Measurements from ENCODE around the gene RFLNA.
"Not testable (repeated sequence)": the region's sequence is repeated elsewhere in the genome, so short reads cannot be mapped to it uniquely, and the experiment has no call there.

Gene RFLNA

DNA sequence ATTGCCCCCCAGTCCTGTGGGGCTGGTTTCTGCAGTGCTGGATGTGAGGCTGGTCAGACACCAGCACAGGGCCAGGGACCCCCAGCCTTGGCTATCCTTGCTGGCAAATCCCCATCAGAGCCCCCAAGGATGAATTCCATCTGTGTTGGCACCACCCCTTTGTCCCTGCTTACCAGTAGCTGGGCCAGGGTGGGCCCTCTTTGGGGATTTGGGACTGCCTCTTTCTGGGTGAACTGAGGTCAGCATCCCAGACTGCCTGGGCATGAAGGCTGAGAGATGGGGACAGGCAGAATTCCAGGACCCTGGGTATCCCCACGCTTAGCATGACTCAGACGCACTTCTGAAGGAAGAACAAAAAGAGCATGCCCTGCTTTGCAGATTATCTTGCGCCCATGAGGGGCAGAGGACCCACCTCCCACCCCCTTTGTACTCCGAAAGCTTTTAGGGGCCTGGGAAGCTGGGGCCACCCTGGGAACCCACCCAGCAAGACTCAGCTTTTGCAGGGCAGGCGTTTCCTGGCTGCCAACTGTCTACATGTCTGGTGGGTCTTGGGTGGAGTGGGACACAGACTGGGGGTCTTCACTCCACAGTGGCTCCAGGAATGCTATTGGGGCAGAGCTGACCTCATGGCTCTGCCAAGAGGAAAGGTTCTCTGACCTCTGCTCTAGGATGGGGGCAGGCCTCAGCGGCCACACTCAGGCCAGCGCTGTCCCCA, 26.8 kb downstream of the RFLNA start:
- no peak for DNase-seq

DNA sequence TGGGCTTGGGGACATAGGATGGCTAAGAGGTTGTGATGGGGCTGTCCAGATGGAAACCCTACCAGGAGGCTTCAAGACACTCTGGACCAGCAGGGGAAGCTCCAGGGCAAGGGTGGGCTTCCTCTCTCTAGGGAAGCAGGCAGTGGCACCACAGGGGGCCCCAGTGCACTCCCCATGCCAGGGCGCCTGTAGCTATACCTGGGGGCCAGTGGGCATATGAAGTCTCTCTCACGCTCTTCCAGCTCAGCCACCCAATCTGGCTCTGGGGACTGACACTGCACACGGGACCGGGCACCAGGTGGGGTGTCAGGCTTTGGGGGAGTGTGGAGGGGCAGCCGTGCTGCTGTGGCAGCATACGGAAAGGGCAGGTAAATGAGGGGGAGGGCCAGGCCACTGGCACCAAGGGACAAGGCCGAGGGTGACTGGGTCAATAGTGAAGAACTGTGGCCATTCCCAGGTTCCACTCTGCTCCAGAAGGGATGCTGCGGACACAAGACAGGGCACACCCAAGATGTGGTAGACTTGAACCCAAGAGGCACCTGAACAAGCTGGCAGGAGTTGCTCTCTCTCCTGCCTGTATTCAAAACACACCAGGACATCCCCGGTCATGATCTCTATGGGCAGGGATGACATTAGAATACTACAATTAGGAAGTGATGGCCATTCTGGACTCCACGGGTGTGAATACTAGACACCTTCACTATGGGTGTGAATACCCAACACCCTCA, 27.5 kb downstream of the RFLNA start:
- DNase-seq: no peak

DNA sequence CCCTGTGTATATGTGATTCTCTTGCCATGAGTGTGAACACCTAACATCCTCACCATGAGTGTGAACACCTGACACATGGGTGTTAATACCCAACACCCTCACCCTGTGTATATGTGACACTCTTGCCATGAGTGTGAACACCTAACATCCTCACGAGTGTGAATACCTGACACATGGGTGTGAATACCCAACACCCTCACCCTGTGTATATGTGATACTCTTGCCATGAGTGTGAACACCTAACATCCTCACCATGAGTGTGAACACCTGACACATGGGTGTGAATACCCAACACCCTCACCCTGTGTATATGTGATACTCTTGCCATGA, 28.1 kb downstream of the RFLNA start:
- DNase-seq: not testable (repeated sequence)

DNA sequence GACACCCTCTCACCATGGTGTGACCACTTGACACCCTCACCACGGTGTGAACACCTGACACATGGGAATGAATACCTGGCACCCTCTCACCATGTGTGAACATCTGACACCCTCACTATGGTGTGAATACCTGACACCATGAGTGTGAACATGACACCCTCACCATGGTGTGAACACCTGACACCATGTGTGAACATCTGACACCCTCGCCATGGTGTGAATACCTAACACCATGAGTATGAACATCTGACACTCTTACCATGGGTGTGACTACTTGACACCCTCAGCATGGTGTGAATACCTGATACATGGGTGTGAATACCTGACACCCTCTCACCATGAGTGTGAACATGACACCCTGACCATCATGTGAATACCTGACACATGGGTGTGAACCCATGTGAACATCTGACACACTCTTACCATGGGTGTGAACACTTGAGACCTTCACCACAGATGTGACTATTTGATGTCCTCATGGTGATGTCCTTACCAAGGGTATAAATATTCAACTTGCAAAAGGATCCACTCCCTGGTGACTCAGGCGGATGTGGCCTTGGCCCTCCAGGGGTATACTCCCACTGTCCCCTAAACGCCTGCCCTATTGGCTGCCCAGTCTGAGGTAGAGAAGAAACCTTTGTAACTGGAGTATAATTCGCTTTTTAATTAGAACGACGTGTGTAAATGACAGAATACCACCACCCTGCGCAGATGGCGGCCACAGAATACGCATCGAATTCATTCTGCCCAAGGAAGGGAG, 29.1 kb downstream of the RFLNA start:
- no peak for DNase-seq

DNA sequence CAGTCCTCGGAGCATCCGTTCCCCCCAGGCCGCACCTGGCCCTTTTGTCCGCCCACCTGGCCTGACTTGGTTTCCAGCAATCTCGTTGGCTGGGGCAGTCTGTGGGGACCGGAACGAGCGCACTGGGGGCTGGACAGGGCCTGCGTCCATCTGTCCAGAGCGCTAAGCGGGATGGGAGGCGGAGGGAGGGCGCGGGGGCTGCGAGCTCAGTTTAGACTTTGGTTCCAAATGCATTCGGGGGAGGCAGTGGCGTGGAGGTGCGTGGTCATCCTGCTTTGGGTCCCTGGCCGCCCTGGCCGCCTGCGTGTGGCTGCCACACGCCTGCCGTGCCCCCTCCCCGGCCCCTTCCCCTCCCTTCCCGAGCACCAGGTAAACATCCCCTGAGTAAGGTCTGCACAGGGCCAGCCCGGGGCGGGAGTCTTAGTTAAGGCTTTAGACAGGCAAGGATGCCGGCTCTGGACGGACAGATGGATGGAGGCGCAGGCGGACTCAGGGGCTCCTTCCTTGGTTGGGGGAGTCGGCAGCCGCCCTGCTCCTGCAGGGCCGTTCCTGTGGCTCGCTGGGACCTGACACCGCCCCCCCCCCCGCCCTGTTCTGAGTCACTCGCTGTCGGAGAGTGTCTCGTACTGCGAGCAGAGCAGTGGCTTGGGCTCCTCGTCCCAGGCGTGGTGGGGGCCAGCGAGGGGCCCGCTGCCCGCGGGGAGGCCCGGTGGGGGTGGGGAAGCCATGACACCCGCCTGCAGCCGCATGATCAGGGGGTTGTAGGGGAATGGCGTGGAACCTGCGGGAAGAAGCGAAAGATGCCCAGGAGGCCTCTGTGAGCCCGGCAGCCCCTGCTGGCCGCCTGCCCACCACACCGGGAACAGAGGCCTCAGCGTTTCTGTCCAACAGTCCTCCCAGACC, 30.2 kb downstream of the RFLNA start:
- DNase-seq: no peak

DNA sequence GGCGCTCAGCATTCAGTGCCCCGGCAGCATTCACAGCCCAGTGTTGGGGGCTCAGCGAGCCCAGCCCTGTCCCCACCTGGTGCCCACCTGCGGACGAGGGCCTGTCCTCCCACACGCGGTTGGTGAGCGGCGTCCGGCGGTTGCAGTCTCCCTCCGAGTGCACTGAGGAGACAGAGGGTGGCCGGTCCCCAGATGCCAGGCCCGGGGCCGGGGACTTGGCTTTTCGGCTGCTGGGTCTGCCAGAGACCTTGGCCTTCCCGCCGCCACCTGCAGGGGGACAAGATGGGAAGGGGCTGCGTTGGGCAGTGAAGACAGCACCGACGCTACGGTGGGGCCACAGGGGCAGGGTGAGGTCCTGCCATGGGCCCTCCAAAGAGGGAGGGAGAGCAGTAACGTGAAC, 31.2 kb downstream of the RFLNA start:
- DNase-seq: no peak

DNA sequence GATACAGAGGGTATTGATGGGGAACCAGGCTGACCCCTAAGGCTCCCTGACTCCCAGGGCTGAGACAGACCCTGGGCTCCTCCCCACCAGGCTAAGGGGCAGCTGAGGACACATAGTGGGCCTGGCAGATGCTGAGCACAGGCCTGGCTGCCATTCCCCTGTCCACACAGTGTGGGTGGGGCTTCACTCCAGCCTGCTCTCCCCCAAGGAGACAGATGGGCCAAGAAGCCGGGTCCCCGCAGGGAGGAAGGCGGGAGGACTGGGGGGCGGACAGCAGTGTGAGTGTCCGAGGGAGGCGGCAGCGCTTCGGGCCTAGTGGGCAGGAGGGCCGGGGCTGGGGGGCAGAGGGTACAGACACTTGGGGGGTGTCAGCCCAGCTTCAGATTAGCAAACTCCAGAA, 32.0 kb downstream of the RFLNA start:
- no peak for DNase-seq

DNA sequence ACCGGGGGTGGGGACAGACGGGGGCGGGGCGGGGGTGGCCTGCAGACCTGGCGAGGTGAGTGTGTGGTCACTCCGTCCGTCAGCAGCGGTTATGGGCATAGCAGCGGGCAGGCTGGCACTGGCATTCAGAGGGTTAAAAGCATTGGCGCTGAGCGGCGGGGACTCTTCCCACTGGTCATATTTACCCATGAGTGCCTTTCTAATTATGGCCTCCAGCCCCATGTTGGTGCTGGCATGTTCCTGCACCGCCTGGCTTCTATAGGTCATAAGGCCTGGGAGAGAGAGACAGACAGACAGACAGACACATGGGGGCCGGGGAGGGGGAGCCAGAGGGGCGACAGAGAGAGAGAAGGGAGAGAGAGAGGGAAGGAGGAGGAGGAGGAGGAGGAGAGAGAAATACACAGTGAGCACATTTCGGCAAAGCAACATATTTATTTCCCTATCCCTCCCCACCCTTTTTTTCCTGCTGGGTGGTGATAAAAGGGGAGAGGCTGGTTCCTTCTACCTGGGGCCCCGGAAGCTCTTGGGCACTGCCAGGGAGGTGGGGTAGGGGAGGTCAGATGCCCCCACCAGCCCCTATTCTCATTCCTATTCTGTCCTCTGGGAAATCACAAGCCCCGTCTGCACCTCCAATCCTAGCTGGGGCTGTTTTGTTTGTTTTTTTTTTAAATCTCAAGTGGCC, 32.6 kb downstream of the RFLNA start:
- no peak for DNase-seq

DNA sequence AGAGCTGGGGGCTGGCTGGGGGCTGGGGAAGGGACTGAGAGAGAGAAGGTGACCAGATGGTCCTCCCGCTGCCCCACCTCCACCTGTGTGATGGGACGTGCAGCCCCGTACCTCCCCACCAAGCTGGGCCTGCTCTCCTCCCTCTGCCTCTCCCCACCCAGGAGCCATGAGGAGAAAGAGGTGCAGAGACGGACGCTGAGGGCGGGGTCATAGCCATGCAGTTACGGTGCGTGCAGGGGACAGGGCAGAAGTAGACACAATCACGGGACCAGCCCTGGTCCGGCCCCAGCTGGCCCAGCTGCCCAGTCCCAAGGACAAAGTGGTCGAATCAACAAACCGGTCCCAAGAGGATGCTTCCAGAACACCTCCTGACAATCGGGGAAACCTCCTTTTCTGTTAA, 33.2 kb downstream of the RFLNA start:
- no peak for DNase-seq

DNA sequence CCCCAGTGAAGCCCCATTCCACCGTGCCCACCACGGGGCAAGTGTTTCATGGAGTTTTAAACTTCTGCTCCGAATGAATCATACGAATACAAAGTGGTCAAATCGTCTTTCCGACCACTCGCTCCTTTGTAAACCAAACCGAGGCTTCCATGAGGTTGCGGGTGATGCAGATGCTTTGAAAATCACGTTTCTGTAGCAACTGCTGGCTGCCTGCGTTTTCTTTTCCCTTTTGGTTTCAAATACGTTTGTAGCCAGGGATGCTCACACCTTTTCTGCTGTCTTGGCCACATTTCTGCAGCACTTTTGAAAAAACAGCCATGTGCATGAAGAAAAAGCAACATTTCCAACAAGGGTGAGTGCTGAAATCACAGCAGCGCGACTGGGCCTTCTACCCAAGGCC, 33.7 kb downstream of the RFLNA start:
- DNase-seq: no peak

DNA sequence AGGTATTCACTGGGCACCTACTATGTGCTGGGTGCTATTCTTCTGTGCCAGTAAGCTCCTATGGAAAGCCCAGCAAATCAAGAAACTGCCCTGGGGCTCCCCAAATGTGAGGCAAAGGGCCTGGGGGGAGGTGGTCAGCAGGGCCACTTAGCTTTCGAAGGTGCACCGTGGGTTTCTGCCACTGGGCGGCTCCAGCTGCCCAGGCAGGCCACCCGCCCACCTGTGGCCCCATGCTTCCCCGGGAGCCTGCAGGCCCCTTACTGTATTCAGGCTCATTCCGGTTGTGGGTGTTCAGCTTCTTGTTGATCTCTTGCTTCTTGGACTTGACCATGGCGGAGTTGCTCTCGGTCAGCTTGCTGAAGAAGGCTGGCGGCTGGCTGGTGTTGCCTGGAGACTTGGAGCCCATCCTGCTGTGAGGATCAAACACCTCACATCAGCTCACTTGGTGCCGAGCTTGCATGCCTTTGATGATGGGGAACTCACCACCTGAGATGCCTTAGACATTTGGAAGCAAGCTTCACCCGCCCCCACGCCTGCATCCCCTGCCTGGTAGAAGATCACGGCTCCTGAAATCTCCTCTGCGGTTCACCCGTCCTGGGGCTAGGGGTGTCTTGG, 37.3 kb downstream of the RFLNA start:
- DNase-seq: no peak

DNA sequence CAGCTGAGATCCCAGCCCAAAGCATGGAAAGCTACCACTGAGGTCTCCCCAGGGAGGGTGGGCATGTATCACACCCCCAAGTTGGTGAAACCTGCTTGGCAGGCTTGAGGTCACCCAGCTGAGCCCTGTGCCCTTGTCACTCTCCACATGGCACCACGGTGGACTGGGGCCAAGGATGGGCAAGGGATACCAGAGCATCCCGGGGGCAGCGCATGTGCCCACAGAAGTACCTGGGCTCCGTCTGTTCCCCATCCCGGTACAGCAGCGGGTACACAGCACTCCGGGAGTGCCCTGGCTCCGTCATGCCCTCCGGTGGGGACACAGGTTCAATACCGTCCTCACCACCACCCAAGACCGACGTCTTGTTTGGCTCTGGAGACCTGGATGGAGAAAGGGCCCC, 38.0 kb downstream of the RFLNA start:
- no peak for DNase-seq

DNA sequence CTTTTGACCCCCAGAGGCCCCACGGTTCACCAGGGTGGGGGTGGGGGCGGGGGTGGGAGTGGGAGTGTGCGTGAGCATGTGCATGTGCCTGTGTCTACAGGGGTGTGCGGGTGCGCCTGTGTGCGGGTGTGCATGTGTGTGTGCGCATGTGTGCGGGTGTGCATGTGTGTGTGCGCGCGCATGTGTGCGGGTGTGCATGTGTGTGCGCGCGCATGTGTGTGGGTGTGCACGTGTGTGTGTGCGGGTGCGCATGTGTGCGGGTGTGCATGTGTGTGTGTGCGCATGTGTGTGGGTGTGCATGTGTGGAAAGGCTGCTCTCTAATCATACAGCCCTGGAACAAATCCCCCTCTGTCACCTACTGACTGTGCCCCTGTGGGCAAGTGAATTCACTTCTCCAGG, 38.8 kb downstream of the RFLNA start:
- no peak for DNase-seq

DNA sequence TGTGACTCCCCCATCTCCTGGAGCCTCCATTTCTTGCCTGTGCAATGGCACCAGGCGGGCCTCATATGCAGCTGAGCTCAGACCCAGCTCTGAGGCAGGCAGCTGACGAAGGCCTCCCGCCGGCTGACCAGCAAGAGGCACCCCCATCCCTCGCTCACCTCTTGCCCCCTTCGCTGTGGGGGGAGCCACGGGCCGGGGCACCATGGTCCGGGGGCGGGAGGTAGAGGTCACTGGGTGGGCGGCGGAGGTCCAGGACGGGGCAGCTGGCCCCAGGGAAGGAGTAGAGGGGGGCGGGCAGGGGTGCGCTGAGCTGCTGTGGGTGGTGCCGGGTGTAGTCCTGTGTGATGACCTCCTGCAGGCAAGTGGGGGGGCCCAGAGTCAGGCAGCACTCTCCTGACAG, 39.4 kb downstream of the RFLNA start:
- DNase-seq: no peak

DNA sequence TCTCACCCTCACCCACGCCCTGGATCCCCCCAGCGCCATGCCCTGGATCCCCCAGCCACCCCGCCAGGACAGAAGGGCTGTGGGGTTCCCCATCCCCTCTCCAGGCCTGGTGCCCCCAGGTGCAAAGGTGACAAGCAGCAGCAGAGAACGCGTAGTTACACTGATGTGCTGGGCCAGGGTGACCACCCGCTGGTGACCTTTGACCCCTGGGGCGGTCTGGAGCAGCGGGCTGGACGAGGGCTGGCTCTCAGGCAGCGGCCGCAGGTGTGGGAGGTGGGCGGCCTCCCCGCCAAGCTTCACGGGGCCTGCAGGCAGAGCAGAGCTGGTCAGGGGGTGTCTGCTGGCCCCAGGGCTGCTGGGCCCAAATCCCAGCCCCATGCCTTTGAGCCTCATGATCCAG, 40.1 kb downstream of the RFLNA start:
- DNase-seq: no peak

DNA sequence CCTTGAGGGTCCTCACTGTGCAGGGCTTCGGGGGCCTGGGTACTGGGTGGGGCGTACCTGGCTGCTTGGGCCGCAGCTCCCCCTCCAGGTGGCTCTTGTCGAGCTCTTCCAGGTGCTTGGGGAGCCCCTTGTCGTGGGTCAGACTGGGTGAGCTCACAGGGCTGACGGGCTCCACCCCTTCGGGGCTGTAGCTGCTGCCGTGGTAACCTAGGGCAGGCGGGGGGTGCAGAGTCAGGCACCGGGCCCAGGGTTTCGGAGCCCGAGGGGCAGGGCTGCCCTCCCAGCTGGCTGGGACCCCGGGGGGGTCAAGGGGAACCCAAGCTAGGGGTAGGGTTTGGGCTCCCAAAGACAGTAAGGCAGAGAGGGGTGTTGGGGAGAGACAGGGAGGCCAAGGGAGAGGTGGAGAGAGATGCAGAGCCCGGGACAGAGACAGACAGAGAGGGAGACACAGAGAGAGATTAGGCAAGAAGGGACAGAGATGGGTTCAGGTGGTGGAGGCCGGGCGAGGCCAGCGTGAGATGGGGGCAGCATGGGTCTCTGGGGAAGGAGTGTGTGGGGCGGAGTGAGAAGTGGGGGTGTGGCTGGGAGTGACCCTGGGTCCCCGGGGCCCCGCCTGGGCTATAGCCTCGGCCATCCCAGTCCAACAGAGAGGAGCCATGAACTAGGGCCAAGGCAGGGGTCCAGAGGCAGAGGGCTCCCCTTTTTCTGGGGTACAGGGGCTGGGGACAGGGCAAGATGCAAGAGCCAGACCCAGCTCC, 40.7 kb downstream of the RFLNA start:
- DNase-seq: no peak

DNA sequence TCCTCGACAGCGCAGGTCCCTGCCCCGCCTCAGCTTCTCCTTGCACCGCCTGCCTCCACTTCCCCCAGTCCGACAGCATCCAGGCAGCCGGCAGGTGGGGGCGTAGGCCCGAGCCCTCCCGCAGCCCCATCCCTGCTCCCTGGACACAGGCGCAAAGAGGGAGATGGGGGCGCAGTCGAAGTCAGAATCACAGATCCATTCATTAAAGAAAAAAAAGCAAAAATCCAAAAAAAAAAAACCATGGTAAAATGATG, 41.2 kb downstream of the RFLNA start:
- no peak for DNase-seq

DNA sequence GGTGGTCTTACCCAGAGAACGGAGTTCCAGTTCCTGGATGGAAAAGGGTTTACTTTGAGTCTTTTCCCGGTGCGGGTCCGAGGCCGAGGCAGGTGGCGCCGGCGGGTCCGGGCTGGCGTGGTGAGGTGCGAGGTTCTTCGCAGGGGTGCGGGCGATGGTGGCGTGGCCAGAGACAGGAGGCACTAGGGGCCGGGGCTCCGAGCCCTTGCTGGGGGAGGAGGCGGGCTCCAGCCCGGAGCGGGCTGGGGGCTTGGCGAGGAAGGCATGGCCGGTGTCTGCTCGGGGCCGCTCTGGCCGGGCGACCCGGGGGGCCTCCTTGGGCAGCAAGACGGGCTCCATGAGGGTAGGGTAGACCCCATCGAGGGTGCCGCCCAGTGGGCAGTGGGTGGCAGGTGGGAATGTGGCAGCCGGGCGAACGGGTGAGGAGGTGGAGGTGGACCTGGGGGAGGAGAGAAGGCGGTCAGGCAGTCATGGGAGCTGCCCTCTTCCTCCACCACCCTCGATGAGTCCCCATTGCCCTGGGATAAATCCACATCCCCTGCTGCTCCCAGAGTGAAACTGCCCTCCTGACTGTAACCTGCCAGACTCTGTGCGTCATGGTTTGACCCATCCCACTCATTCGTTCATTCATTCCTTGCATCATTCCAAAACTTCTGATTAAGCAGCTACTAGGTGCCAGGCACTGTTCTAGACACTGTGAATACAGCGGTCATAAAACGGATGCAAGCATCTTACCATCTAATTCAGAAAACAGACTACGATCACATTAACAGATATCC, 42.0 kb downstream of the RFLNA start:
- no peak for DNase-seq

DNA sequence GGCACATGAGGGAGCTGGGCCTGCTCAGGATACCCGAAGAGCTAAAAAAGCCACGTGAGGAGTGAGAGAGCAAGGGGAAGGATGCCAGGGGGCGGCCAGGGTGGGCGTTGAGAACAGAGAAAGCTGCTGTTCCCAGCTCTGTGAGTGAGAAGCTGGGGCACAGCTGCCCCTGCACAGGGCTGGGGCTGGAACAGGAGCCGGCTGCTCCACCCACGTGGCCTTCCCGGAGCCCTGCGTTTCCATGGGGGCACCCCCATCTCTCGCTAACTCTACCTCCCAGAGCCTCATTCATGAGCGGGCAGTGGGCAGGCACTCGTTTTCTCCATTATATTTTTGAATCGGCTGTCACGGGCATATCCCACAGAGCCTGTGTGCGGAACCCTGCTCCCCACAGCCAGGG, 42.7 kb downstream of the RFLNA start:
- no peak for DNase-seq

DNA sequence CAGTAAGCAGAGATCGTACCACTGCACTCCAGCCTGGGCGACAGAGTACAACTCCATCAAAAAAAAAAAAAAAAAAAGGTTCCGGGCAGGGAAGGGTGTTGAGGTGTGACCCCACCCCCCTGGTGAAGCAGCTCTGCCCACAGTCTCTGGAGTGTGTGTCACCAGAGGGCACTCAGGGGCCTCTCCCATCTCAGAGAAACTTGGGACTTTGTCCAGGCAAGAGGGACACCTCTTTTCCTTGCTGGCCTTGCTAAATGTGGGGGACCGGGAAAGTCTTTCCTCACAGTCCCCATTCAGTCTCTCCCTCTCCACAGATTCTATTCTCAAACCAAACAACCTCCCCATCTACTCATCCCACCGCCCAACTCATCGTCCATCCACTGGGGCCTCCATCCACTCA, 43.6 kb downstream of the RFLNA start:
- DNase-seq: no peak

Data from GDM1 (cell line).